Measurements from ENCODE around the gene CYB561.

CYB561 gene

DNA sequence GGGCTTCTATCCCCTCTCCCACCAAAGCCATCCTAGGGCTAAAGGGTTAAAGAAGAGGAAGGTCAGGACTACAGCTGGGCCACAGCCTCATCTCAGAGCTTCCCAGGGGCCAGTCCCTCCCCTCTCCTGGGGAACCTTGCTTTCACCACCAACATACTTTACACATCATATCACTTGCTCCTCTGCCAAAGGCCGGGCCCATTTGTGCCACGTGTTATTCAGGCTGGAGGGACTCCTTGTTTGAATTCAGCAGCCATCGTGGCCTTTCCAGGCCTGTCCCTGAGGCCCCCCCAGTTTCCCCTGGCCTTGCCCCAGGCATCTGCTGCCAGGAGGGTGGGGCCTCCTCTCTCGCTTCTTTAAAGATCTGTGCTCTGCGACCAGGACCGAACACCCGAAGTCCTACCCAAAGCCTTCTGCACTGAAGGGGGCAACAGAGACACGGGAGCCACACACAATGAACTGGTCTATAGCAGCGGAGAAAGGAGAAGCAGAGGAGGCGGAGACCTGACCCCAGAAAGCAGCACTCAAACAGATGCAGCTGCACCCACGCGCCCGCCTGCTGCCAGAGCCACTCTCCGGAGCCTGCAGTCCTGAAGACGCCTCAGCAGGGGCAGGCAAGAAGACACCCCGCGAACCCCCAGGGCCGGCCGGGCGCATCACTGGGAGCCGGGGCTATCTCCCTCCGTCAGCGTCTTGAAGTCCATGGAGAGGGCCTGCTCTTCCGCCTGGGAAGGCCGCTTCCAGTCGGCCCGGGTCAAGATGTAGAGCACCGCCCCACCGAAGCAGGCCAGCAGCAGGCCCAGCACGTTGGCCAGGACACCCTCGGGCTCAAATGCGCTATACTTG is 12.1 kb downstream of the CYB561 start:
- peak overlapping the region; percentile 81 for H3K27ac ChIP-seq
- TF ChIP-seq ZFX (IDR thresholded peaks at IDR 0.05; ENCODE audit: borderline replicate concordance): no peak

DNA sequence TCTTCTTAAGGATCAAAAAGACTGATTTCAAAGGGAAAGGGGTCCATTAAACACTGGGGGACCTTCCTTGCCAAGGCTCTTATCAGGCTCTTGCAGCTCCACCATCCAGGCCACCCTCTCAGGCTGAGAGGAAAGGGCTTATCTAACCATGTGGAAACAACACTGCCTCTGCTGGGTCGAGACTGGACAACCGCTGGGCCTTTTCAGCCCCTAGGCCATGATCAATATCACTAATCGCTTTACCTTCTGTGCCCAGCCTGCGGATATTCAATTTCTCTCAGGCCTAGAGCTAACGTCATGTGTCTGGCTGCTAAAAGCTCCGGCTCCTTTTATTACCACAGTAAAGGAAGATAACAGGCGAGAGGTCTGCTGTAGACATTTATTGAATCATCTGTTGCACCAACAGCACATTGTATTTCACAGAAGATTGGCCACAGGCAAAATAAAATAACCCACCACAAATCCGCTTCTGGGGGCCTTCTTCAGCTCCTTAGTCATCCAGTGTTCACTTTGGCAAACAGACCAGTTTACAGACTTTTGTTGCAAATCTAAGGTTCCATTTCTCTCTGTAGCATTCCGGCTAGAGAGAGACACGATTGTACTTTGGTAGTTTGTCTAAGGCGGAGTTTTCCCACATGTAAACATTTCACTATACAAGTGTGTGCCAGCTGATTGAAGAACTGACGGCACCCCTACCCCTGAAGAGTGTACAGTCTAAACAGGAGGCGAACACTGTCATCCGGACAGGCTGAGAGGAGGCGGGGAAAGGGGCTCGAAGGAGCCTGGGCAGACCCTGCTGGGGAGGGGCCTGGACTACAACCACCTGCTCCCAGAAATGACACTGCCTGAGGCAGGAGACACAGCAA is 13.9 kb downstream of the CYB561 start:
- H3K27ac ChIP-seq: peak overlapping the region; percentile 81
- TF ChIP-seq ZFX (IDR thresholded peaks at IDR 0.05; ENCODE audit: borderline replicate concordance): no peak
- no peak for TF ChIP-seq CTCF (IDR thresholded peaks at IDR 0.05)

DNA sequence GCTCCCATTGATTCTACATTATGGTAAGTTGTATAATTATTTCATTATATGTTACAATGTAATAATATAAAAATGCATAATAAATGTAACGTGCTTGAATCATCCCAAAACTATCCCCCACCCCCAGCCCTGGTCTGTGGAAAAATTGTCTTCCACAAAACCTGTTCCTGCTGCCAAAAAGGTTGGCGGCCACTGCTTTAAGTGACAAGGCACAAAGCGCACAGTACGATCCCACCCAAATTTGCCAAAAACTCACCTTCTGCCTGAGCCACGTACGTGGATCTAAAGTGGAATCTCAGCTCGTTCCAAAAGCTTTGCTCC is 14.5 kb downstream of the CYB561 start:
- H3K27ac ChIP-seq: peak overlapping the region; percentile 81
- no peak for TF ChIP-seq ZFX (IDR thresholded peaks at IDR 0.05; ENCODE audit: borderline replicate concordance)
- no peak for TF ChIP-seq CTCF (IDR thresholded peaks at IDR 0.05)

DNA sequence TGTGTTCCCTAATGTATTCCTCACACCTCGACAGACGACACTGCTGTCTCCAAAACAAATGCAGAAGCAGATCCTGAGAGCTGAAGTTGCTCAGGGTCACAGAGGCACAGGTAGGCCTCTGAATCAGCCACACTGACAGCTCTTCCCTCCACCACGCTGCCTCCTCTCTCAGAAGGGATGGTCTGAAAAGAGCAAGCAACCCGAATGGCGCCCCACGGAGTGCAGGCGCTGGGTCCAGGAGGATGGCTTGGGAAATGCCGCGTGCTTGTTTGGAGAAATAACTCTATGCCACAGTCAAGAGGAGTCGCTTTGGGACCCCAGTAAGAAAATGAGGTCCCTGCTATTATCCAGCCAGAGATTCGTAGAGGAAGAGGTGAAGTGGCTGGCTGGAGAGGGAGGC is 15.9 kb downstream of the CYB561 start:
- TF ChIP-seq CTCF (IDR thresholded peaks at IDR 0.05): no peak
- no peak for TF ChIP-seq ZFX (IDR thresholded peaks at IDR 0.05; ENCODE audit: borderline replicate concordance)
- H3K27ac ChIP-seq: no peak overlapping the region

GRCh38 chr17:63429766-63430165 is 16.3 kb downstream of the CYB561 start:
- H3K27ac ChIP-seq: no peak overlapping the region
- no peak for TF ChIP-seq CTCF (IDR thresholded peaks at IDR 0.05)
- no peak for TF ChIP-seq ZFX (IDR thresholded peaks at IDR 0.05; ENCODE audit: borderline replicate concordance)

GRCh38 chr17:63426917-63427308 is 19.2 kb downstream of the CYB561 start:
- TF ChIP-seq ZFX (IDR thresholded peaks at IDR 0.05; ENCODE audit: borderline replicate concordance) (no peak), CTCF (IDR thresholded peaks at IDR 0.05) (no peak)

GRCh38 chr17:63426041-63426916 is 19.8 kb downstream of the CYB561 start:
- H3K27ac ChIP-seq: no peak overlapping the region
- TF ChIP-seq CTCF (IDR thresholded peaks at IDR 0.05) (no peak), ZFX (IDR thresholded peaks at IDR 0.05; ENCODE audit: borderline replicate concordance) (no peak)

More at GRCh38 chr17:63426917-63427308, 19.2 kb downstream of the CYB561 start:
- 0 out of 2 replicates have a peak overlapping the region, but pooled peaks have one; percentile 17 for H3K27ac ChIP-seq
